K562 (cell line): ENCODE measurements around the gene METTL23. TPM values are rescaled to one million over a fixed set of nuclear protein-coding genes. Genes with fewer than 3 reads are reported as not detected.

Experiments
- ATAC-seq: fragments of 200-7000 bp; cut with Tn5 transposase; 3 replicates; pipeline ENCODE4 v1.9.1; 2020; ENCODE audit warnings: moderate library complexity
- BruUV-seq: library from RNA; stranded (reverse); fragments of 400-500 nt; replicated peaks from 2 replicates; lab custom pipeline; 2021; lab: Mats Ljungman, UMichigan
- CTCF ChIA-PET: fragments of 300-600 bp; formaldehyde crosslinking; extraction: SDS; loops from one replicate; lab custom pipeline; 2021; ENCODE audit warnings: low intra/inter-chr PET ratio; lab: Yijun Ruan, JAX
- POLR2A ChIA-PET: fragments of 300-600, 350-650 bp; sonication (Branson Sonifier 250); formaldehyde crosslinking; extraction: SDS; loops from one replicate; lab custom pipeline; 2021; ENCODE audit warnings: antibody characterized with exemption, inconsistent platforms; lab: Yijun Ruan, JAX
- DNase-seq, 4 experiments: peaks; one replicate each; pipeline versions ENCODE4 v3.0.0 to v3.0.0-alpha.2; 2011 to 2018; ENCODE audit warnings: low spot score in 3 of 4, mixed read lengths in 3 of 4; ENCODE audit errors: extremely low read depth in 1 of 4
- FAIRE-seq: peaks from 2 replicates; lab custom pipeline; 2011; peaks lifted over from hg19 to GRCh38; lab: Jason Lieb, UNC
- H2AFZ ChIP-seq: 2 replicates; pipeline ENCODE4 v1.6.0; 2011; ENCODE audit warnings: low read depth, low read length, control low read depth, inconsistent platforms
- H3K27ac ChIP-seq: fragments of 200-600 bp; 3 replicates; pipeline ENCODE4 v1.8.0; 2011; ENCODE audit warnings: low read depth, mild to moderate bottlenecking, control low read depth, inconsistent platforms, low read length, moderate library complexity, mixed read lengths; ENCODE audit errors: extremely low read depth
- H3K27me3 ChIP-seq, 2 experiments: fragments of 300-600 bp in 1 of 2; 2 replicates in 1 of 2; 3 replicates in 1 of 2; pipeline versions ENCODE4 v1.6.0 to v1.8.0; 2011; ENCODE audit warnings: inconsistent platforms in 2 of 2, low read length in 2 of 2, mild to moderate bottlenecking in 1 of 2, mixed read lengths in 1 of 2, moderate library complexity in 1 of 2; ENCODE audit not compliant: control insufficient read depth in 2 of 2, insufficient read depth in 2 of 2
- H3K36me3 ChIP-seq: fragments of 300-600 bp; 3 replicates; pipeline ENCODE4 v1.8.0; 2011; ENCODE audit warnings: mild to moderate bottlenecking, low read length, inconsistent platforms; ENCODE audit not compliant: control insufficient read depth, insufficient read depth
- H3K4me1 ChIP-seq, 2 experiments: fragments of 200-600 bp in 1 of 2; replicated peaks in 1 of 2; 2 replicates in 1 of 2; 3 replicates in 1 of 2; pipeline versions ENCODE4 v1.5.1 to v1.8.0; 2011; ENCODE audit warnings: inconsistent platforms in 2 of 2, low read length in 2 of 2, mild to moderate bottlenecking in 1 of 2, mixed read lengths in 1 of 2, moderate library complexity in 1 of 2; ENCODE audit not compliant: control insufficient read depth in 2 of 2, insufficient read depth in 2 of 2
- H3K4me2 ChIP-seq: 2 replicates; pipeline ENCODE4 v1.6.1; 2011; ENCODE audit warnings: low read length, control low read depth, inconsistent platforms, mixed read lengths; ENCODE audit not compliant: insufficient read depth
- H3K4me3 ChIP-seq: fragments of 200-600 bp; sonication (generic), shearing (Covaris generic); 2 replicates; pipeline ENCODE4 v1.5.1; 2016; ENCODE audit warnings: control low read depth, inconsistent platforms
- H3K79me2 ChIP-seq: fragments of 200-600 bp; 3 replicates; pipeline ENCODE4 v1.8.0; 2011; ENCODE audit warnings: low read length, inconsistent platforms; ENCODE audit not compliant: control insufficient read depth, insufficient read depth
- H3K9ac ChIP-seq, 2 experiments: 2 replicates each; pipeline versions ENCODE4 v1.6.0 to v1.6.1; 2011; ENCODE audit warnings: low read depth in 2 of 2, low read length in 2 of 2, control low read depth in 1 of 2, inconsistent platforms in 1 of 2, mild to moderate bottlenecking in 1 of 2, mixed read lengths in 1 of 2; ENCODE audit not compliant: insufficient read depth in 1 of 2
- H3K9me1 ChIP-seq: one replicate; pipeline ENCODE4 v1.6.0; 2011; ENCODE audit warnings: inconsistent platforms, mild to moderate bottlenecking, low read length, moderate library complexity; ENCODE audit not compliant: control insufficient read depth, insufficient read depth
- H3K9me3 ChIP-seq: replicated peaks from 2 replicates; pipeline ENCODE4 v1.5.1; 2011; ENCODE audit warnings: low read depth, low read length, inconsistent platforms; ENCODE audit not compliant: control insufficient read depth, insufficient read depth
- H4K20me1 ChIP-seq: replicated peaks from 2 replicates; pipeline ENCODE4 v1.6.1; 2011; ENCODE audit warnings: low read length, inconsistent platforms, mixed read lengths; ENCODE audit not compliant: control insufficient read depth, insufficient read depth
- C11orf30 ChIP-seq: fragments of 450-650 bp; IDR thresholded peaks from 2 replicates; pipeline ENCODE4 v1.6.1; 2016; ENCODE audit warnings: low read depth, mild to moderate bottlenecking
- CREM ChIP-seq: IDR thresholded peaks from 2 replicates; pipeline ENCODE4 v1.6.1; 2014; ENCODE audit warnings: antibody characterized with exemption, low read depth
- EGR1 ChIP-seq: fragments of 450-650 bp; conservative IDR thresholded peaks from 2 replicates; pipeline ENCODE4 v1.6.1; 2017; ENCODE audit warnings: mild to moderate bottlenecking
- ETV1 ChIP-seq: fragments of 450-650 bp; conservative IDR thresholded peaks from 2 replicates; pipeline ENCODE4 v1.6.1; 2016; ENCODE audit warnings: missing genetic modification characterization, control low read depth, low read depth, missing compliant biosample characterization
- MCM3 ChIP-seq: fragments of 450-650 bp; IDR thresholded peaks from 2 replicates; pipeline ENCODE4 v1.6.1; 2016
- MEF2A ChIP-seq: IDR thresholded peaks from 2 replicates; pipeline ENCODE4 v1.6.1; 2011; ENCODE audit warnings: low read depth, mild to moderate bottlenecking, low read length, moderate library complexity; ENCODE audit not compliant: control insufficient read depth
- ZNF695 ChIP-seq: fragments of 450-650 bp; formaldehyde crosslinking; IDR thresholded peaks from 2 replicates; pipeline ENCODE4 v1.4.0; 2020; ENCODE audit warnings: mild to moderate bottlenecking, moderate library complexity
- WGBS: fragments of 100-300 bp; shearing (Covaris generic); methylation state at CpG from one replicate; pipeline ENCODE4 v1.1.6; 2016; ENCODE audit warnings: low coverage, mixed read lengths; ENCODE audit not compliant: insufficient coverage; ENCODE audit errors: missing lambda C conversion rate; 5-methylcytosine and 5-hydroxymethylcytosine counted together
- in situ Hi-C: fragments of 300-500 bp; cut with MboI; formaldehyde crosslinking; loops from 4 replicates; pipeline ENCODE4 v1.15.0; 2018; ENCODE audit warnings: inconsistent platforms, mixed read lengths
- intact Hi-C: fragments of 100-400 bp; cut with micrococcal nuclease; formaldehyde crosslinking; loops from 2 replicates; pipeline ENCODE4 v1.14.2; 2022
- polyA plus RNA-seq, 8 experiments: library from polyadenylated mRNA; depleted of rRNA in 4 of 8; stranded (reverse) in 5 of 8; unstranded in 3 of 8; fragments of >200 nt; fragmentation: Nextera tagmentation in 2 of 8; fragmentation: Illumina TruSeq in 1 of 8; extraction: Ambion mirVana in 2 of 8; extraction: Trizol in 1 of 8; gene quantifications; 2 replicates each; pipeline versions ENCODE4 v1.2.1 to v1.2.3, GENCODE V29; 2011 to 2014; ENCODE audit warnings: inconsistent platforms in 1 of 8, missing spikeins in 1 of 8
- total RNA-seq, 7 experiments: library from RNA; depleted of rRNA in 6 of 7; stranded (reverse); fragments of >200 nt in 6 of 7; fragmentation: Illumina TruSeq in 2 of 7; extraction: Trizol in 2 of 7; gene quantifications; 2 replicates each; pipeline versions ENCODE4 v1.2.1 to v1.2.3, GENCODE V29; 2011 to 2021; ENCODE audit warnings: low replicate concordance in 1 of 7
- TF ChIP-seq, protein P1 (sequence below), 2 experiments: fragments of 450-650 bp in 1 of 2; sonication (generic) in 1 of 2; formaldehyde crosslinking in 1 of 2; IDR thresholded peaks in 1 of 2; conservative IDR thresholded peaks in 1 of 2; 2 replicates each; pipeline versions ENCODE4 v1.6.1 to v1.8.1; 2016 to 2023; ENCODE audit warnings: mild to moderate bottlenecking in 2 of 2, moderate library complexity in 2 of 2, inconsistent platforms in 1 of 2, missing genetic modification reagents in 1 of 2
- TF ChIP-seq, protein P2 (sequence below): IDR thresholded peaks from 3 replicates; pipeline ENCODE4 v1.6.1; 2011; ENCODE audit warnings: borderline replicate concordance, mild to moderate bottlenecking, moderate library complexity; ENCODE audit not compliant: insufficient read length; ENCODE audit errors: extremely low read depth

Gene METTL23
- total and polyA plus RNA-seq, 9 of the 15 experiments (the other 6 are each of a cell fraction or from before 2014, with no cell fraction given) = 29.4 to 67.3 (median 41.6) TPM

DNA sequence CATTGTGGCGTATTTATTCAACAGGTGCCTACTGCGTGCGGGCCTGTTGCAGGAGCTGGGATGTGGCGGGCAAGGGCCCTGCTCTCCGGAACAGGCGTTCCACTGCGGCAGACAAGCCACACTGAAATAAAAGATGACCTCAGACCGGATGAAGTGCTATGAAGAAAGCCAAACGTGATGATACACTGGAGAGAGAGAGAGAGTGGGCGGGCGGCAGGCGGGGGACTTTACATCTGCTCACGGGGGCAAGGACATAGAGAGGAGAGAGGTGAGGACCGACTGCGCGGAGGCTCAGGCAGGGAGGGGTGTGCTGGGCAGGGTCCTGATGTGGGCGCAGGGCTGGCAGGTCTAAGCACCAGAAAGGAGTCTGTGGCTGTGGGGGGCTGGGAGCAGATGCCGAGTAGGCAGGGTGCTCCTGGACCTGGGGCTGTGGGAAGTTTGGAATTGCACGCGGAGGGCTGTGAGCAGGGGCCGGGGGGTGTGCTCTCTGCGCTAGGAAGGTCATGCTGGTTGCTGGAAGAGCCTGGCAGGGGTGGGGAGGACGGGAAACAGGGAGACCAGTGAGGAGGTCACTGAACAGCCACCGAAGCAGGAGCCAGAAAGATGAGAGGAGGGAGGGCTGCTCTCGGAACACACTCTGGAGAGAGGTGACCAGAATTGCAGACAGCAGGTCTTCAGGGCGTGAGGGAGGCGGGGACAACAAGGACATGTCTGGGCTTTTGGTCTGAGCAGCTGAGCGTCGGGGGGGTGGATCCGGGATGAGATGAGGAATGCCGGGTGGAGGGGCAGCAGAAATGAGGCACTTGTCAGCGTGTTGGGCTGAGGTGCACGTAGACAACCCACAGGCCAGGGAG, 25.8 kb upstream of the METTL23 start:
- ATAC-seq (no peak), FAIRE-seq (no peak), DNase-seq (no peak)
- Histone ChIP-seq H3K27ac (no peak overlapping the region), H3K9me3 (no peaks in the 10 kb centered on the region), H3K4me2 (no peak overlapping the region), H3K79me2 (no peaks in the 10 kb centered on the region), H3K9me1 (no peaks in the 10 kb centered on the region), H3K4me1 (peaks cover 15 to 37% of the 10 kb centered on the region in 2 experiments), H3K9ac (peak overlapping the region in 1 of 2 experiments; percentile 71; a peak in 1 of 4 replicates), H3K36me3 (no peaks in the 10 kb centered on the region), H2AFZ (no peak overlapping the region), H3K4me3 (no peak overlapping the region), H4K20me1 (0 out of 2 replicates have a peak, but pooled peaks cover 3% of the 10 kb centered on the region), H3K27me3 (no peaks in the 10 kb centered on the region)
- TF ChIP-seq ZNF695 (CRISPR knock-in tag) (no peak), MCM3 (no peak), MEF2A (peak; percentile 47; the same call in 1 of the 2 replicates), CREM (peak; percentile 8; the same call in 1 of the 2 replicates), ETV1 (tag) (0 out of 2 replicates have a peak, but pooled peaks have one; percentile 24), C11orf30 (no peak), EGR1 (peak; percentile 81)
- TF ChIP-seq, protein P1, sequence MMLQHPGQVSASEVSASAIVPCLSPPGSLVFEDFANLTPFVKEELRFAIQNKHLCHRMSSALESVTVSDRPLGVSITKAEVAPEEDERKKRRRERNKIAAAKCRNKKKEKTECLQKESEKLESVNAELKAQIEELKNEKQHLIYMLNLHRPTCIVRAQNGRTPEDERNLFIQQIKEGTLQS (IDR thresholded peaks at IDR 0.05) = peak; percentile 47
- TF ChIP-seq, protein P1 (CRISPR knock-in tag; conservative IDR thresholded peaks at IDR 0.05) = no peak
- TF ChIP-seq, protein P2, sequence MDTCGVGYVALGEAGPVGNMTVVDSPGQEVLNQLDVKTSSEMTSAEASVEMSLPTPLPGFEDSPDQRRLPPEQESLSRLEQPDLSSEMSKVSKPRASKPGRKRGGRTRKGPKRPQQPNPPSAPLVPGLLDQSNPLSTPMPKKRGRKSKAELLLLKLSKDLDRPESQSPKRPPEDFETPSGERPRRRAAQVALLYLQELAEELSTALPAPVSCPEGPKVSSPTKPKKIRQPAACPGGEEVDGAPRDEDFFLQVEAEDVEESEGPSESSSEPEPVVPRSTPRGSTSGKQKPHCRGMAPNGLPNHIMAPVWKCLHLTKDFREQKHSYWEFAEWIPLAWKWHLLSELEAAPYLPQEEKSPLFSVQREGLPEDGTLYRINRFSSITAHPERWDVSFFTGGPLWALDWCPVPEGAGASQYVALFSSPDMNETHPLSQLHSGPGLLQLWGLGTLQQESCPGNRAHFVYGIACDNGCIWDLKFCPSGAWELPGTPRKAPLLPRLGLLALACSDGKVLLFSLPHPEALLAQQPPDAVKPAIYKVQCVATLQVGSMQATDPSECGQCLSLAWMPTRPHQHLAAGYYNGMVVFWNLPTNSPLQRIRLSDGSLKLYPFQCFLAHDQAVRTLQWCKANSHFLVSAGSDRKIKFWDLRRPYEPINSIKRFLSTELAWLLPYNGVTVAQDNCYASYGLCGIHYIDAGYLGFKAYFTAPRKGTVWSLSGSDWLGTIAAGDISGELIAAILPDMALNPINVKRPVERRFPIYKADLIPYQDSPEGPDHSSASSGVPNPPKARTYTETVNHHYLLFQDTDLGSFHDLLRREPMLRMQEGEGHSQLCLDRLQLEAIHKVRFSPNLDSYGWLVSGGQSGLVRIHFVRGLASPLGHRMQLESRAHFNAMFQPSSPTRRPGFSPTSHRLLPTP = no peak
- 45% methylated on average over 27 of the region's 33 CpGs for WGBS
- intact Hi-C loops = no loop called here
- CTCF ChIA-PET = no interaction called here
- no TSS peak for BruUV-seq
- POLR2A ChIA-PET = interaction anchor here (0.6 to 1.3 kb wide), 2 partner anchors 24 to 142 kb away, joined by 3 read pairs; no protein-coding TSS in a partner anchor
- in situ Hi-C loops = no loop called here
